Activated T-cell treated with anti-CD3 and anti-CD28 coated beads for 1 hour (primary cell): ENCODE measurements around the gene ATP2C1.
"Not testable (repeated sequence)": the region's sequence is repeated elsewhere in the genome, so short reads cannot be mapped to it uniquely, and the experiment has no call there.

ENCODE experiments used
- DNase-seq: peaks from one replicate; pipeline ENCODE4 v3.0.0-alpha.2; 2020; ENCODE audit warnings: low read depth

ATP2C1 gene

DNA sequence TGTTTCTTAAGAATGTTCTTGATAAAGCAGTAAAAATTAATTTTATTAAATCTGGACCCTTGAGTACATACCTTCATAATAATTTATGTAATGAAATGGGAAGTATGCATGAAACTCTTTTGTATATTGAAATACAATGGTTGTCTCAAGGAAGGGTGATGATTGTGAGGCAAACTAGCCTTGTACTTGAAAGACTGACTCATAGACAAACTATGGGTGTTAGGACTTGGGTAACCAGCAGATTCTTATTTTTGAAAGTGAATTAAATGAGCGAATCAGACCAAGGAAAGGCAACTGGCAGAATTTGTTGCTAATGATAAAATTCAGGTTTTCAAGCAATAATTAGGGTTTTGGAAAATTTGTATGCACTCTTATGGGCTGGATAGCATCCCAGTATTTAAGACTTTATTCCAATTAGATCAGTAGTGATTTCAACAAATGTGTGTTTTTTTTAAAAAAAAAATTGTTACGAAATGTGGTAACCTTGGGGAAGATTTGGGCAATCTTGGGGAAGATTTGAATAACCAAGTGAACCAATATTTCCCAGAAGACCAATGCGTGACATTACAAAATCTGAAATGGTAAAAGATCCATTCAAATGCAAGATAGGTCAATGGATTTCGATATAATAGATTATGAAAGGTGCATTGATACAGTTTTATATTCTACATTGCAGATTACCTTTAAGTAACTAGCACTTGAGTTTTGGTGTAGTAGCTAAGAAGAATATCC, 42.0 kb downstream of the ATP2C1 start:
- no peak for DNase-seq

- DNase-seq, result no peak
These were observed 45.9 kb downstream of the ATP2C1 start for GRCh38 chr3:130939753-130940152.

DNA sequence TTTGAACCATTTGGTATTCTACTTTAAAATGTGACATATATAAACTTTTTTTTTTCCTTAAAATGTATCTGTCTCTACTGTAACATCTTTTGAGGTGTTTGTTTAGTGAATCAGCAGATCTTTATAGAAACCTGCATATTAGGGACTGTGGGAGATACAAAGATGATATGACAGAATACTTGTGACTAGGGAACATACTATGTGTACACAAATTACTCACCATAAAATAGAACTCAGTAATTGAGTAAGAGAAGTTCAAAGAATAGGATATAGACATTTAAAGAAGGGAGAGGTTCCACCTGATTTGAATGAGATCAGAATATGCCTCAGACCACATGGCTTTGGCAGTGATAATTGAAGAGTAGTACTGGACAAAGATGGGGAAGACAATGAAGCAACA, 47.9 kb downstream of the ATP2C1 start:
- DNase-seq, result no peak

- DNase-seq, result no peak
These were observed 53.0 kb downstream of the ATP2C1 start for GRCh38 chr3:130946882-130947281.

- DNase-seq, result no peak
These were observed 54.3 kb downstream of the ATP2C1 start for GRCh38 chr3:130948001-130948773.

DNA sequence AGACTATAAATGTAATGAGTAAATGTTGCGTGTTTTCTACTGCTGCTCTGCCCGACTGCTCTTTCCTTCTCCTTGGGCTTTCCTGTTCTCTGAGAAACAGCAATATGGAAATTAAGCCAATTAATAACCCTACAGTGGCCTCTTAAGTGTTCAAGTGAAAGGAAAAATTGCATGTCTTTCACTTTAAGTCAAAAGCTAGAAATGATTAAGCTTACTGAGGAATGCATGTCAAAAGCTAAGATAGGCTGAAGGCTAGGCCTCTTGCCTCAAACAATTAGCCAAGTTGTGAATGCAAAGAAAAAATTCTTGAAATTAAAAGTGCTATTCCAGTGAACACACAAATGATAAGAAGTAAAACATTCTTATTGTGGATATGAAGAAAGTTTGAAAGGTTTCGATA, 55.0 kb downstream of the ATP2C1 start:
- DNase-seq, result no peak

DNA sequence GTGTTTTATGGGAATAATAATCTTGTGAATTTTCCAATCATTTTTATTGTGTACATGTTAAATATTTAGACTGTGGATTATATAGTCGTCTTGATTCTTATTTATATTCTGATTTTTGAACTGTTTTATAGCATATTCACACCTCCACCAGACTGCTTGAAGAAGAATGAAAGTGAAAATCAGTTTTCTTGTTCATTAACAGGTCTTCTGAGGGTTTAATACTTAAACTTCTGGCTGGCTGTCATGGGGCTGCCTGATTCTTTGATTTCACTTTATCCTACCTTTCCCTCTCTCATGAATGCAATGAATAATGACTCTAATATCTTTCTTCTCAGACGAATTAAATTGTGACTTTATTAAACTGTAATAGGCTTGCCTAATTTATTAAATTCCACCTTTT, 56.2 kb downstream of the ATP2C1 start:
- no peak for DNase-seq

DNA sequence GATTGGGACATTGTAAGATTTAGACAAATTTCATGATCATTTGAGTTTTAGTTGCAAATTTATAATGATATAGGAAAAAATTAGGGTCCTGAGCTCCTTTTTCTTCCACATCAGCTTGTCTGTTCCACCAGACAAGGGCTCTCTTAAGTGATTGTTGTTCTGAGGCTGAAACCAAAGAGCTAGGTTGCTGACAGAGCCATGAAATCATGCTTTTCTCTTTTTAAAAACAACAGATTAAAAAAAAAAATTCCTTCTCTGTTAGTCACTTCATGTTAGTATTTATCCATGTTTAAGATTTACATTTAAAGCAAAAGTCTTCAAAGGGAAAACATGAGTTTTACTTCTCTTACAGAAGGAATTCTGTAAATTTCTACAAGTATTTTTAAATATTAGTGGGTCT, 56.8 kb downstream of the ATP2C1 start:
- DNase-seq, result no peak

GRCh38 chr3:130955481-130955880, 61.6 kb downstream of the ATP2C1 start:
- no peak for DNase-seq

DNA sequence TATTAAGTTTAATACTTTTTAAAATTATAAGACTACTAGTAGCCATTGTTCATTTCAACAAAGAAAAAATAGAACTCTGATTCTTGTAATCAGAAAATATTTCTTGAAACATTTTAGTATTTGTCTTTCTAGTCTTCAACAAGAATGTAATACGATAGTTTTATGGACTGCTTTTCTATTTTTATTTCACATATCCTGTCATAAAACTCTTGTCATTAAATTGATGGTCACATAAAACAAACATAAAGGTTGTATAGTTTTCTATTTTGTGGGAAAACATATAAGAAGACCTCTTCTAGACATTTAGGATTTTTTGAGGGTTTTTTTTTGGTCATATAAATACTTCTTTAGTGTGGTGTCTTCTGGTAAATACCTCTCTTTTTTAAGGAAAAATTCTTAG, 62.4 kb downstream of the ATP2C1 start:
- DNase-seq, result no peak

DNA sequence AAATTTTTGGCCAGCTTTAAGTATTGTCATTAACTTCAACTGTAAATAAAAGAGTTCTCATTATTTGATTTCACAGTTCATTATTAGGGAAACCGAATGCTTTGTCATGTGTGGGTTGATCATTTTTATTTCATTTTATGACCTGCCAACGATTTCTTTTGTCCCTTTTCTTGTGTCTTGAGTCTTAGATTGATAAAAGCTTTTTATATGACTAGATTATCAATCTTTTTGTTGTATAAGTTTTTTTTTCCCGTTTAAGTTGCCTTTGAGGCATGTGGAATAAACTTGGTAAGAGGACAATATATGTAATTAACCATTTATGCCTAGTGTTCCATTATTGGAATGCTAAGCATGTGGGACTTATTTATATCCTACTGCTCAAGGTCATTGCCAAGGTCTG, 62.8 kb downstream of the ATP2C1 start:
- no peak for DNase-seq

- no peak for DNase-seq
These were observed 66.4 kb downstream of the ATP2C1 start for GRCh38 chr3:130960139-130960795.

DNA sequence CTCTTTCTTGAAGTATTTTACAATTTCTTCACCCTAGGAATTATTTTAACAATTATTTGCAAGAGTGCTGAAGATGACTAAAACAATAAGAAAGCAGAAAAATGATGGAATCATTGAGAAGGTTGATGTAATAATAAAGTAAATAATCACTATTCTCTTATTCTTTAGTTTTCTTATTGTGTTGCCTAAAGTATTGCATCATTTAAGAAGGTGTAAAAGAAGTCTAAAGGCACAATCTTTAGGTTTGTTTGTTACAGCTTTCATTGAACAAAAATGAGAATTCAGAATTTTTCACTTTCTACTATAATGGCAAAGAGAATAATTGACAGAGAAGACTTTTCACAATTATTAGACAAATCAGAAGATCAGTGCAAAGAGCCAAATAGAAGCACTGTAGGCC, 67.6 kb downstream of the ATP2C1 start:
- DNase-seq, result no peak

- DNase-seq, result no peak
These were observed 69.6 kb downstream of the ATP2C1 start for GRCh38 chr3:130963444-130963843.

GRCh38 chr3:130963878-130964277, 70.0 kb downstream of the ATP2C1 start:
- no peak for DNase-seq

DNA sequence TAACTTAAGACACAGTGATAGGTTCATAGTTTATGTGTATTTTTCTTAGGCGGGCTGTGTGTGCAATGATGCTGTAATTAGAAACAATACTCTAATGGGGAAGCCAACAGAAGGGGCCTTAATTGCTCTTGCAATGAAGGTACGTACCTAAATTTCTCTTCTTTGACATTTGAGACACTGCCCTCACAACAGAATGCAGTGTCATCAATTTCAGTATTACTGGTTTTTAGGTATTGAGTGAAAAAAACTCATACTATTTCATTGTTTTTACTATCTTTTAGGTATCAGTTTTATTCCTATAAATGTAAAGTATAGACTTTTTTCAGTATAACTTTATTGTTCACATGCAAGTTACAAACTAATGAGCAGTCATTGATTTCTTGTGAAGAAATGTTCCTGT, 73.4 kb downstream of the ATP2C1 start:
- DNase-seq, result no peak

DNA sequence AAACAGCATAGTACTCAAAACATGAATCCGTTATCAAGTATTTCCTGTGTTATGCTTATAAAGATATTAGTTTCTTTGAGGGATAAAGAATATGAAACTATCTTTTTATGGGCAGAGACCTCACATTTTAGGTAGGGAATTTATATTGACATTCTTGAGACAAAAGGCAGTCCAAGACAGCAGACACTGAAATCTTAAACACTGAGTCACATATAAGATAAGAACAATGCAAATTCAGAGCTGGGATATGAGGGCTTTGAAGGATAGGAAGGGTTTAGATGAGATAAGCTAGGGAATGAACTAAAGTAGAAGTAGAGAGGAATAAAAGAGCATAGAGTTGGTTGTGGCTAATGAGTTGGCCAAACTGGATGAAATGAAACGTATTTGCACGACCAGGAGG, 74.3 kb downstream of the ATP2C1 start:
- no peak for DNase-seq

DNA sequence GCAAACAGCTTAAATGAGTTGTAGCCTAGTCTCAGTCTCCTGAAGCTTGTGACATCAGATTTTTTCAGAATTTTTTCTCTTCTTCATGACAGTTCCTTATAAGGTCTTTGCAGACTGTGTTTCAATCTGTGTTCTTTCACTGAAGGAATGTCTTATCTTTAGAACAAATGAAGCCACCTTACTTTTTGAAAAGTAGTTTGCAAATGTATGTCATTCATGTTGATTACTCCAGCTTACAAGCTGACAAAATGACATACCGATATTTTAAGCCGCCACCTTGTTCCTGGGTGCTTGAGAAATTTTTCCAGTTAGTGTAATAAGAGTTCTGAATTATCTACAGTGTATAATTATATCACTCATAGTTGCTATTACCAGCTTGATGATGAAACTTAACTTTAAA, 75.7 kb downstream of the ATP2C1 start:
- no peak for DNase-seq

DNA sequence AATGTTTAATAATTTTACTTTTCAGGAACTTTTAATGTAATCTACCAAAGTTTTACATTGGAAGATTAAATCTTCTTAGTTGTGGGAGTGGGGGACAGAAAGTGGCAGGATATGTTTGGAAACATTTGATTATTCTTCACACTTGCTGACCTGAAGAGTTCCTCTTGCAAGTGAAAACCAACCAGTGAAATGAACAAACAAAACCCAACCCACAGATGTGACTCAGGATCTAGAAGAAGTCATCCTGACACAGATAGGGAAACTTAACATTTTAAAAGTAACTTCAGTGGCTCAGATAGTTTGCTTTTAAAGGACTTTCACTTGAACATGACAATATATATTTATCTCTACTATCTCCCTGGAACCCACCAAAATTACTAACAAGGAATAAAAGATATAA, 77.3 kb downstream of the ATP2C1 start:
- no peak for DNase-seq

DNA sequence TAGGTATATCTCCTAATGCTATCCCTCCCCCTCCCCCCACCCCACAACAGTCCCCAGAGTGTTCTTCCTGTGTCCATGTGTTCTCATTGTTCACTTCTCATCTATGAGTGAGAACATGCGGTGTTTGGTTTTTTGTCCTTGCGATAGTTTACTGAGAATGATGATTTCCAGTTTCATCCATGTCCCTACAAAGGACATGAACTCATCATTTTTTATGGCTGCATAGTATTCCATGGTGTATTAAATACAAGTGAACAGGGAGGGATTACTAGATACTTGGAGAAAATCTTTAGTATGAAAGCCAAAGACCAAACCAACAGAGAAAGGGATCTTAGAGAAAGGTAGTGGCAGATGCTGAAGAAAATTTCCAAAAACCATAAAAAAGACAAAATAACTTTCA, 78.7 kb downstream of the ATP2C1 start:
- not testable (repeated sequence) for DNase-seq

GRCh38 chr3:130973406-130973805, 79.5 kb downstream of the ATP2C1 start:
- DNase-seq, result no peak

GRCh38 chr3:130974201-130974600, 80.3 kb downstream of the ATP2C1 start:
- DNase-seq, result no peak

DNA sequence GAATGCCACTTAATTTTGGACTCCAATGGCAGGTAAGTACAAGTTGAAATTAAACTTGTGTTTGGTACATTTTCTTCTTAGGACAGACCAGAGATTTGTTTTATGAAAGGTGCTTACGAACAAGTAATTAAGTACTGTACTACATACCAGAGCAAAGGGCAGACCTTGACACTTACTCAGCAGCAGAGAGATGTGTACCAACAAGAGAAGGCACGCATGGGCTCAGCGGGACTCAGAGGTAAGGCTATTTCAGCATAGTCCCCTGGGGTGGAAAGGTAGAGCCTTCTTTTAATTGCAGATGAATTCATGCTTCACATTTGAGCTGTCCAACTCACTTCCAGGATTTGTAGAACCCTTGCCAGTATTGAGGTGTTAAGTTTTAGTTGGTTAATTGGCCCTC, 81.4 kb downstream of the ATP2C1 start:
- no peak for DNase-seq
